Mesothelial cell of epicardium (in vitro differentiated cells): ENCODE data around the gene GGA1. TPM values are rescaled to one million over a fixed set of nuclear protein-coding genes. Genes with fewer than 3 reads are reported as not detected.

Source experiments
- DNase-seq, 2 experiments: peaks; one replicate each; pipeline ENCODE4 v3.0.0; 2021; ENCODE audit warnings: low spot score in 2 of 2; ENCODE audit not compliant: unreplicated experiment in 2 of 2
- H3K27ac Mint-ChIP-seq: 2 replicates; pipeline ENCODE4 v1.8.0; 2021; ENCODE audit warnings: mixed read lengths
- H3K27me3 Mint-ChIP-seq: 2 replicates; pipeline ENCODE4 v1.8.0; 2021; ENCODE audit warnings: low read depth, mixed read lengths
- H3K36me3 Mint-ChIP-seq: 2 replicates; pipeline ENCODE4 v1.8.0; 2021; ENCODE audit warnings: mixed read lengths
- H3K4me1 Mint-ChIP-seq: 2 replicates; pipeline ENCODE4 v1.8.0; 2021; ENCODE audit warnings: mixed read lengths
- H3K4me3 Mint-ChIP-seq: 2 replicates; pipeline ENCODE4 v1.8.0; 2021; ENCODE audit warnings: mild to moderate bottlenecking, moderate library complexity, mixed read lengths
- H3K9me3 Mint-ChIP-seq: 2 replicates; pipeline ENCODE4 v1.8.0; 2021; ENCODE audit warnings: mixed read lengths
- CTCF ChIP-seq: fragments of 200-600 bp; sonication (generic); IDR thresholded peaks from one replicate; pipeline ENCODE4 v1.5.0; 2021; ENCODE audit warnings: antibody characterized with exemption; ENCODE audit not compliant: unreplicated experiment
- total RNA-seq: library from RNA; stranded (reverse); gene quantifications from 3 replicates; pipeline ENCODE4 v1.2.1, GENCODE V29; 2021

The GGA1 gene
- total RNA-seq, 1 donor from 2014 or later = 107 TPM

GRCh38 chr22:37566903-37567798, 41.5 kb upstream of the GGA1 start:
- no peaks in the 10 kb centered on the region for H3K27me3 Mint-ChIP-seq
- H3K36me3 Mint-ChIP-seq = peaks cover 7% of the 10 kb centered on the region
- peak overlapping the region; percentile 66 for H3K27ac Mint-ChIP-seq

GRCh38 chr22:37568012-37568411, 40.6 kb upstream of the GGA1 start:
- no peak overlapping the region for H3K27ac Mint-ChIP-seq
- DNase-seq = no peak
- TF ChIP-seq CTCF = no peak
- H3K4me3 Mint-ChIP-seq = no peak overlapping the region
- no peaks in the 10 kb centered on the region for H3K27me3 Mint-ChIP-seq
- H3K9me3 Mint-ChIP-seq = no peaks in the 10 kb centered on the region
- H3K4me1 Mint-ChIP-seq = peaks cover 34% of the 10 kb centered on the region
- H3K36me3 Mint-ChIP-seq = peaks cover 7% of the 10 kb centered on the region

More at GRCh38 chr22:37566903-37567798, 41.5 kb upstream of the GGA1 start:
- H3K9me3 Mint-ChIP-seq = no peaks in the 10 kb centered on the region
- H3K4me3 Mint-ChIP-seq = no peak overlapping the region
- peaks cover 42% of the 10 kb centered on the region for H3K4me1 Mint-ChIP-seq
- peak; percentile 71 to 89 for DNase-seq
- TF ChIP-seq CTCF = peak; percentile 94

- no peak for TF ChIP-seq CTCF
- H3K27ac Mint-ChIP-seq = no peak overlapping the region
- peaks cover 7% of the 10 kb centered on the region for H3K36me3 Mint-ChIP-seq
- no peak overlapping the region for H3K4me3 Mint-ChIP-seq
- peaks cover 29% of the 10 kb centered on the region for H3K4me1 Mint-ChIP-seq
- no peaks in the 10 kb centered on the region for H3K9me3 Mint-ChIP-seq
- no peaks in the 10 kb centered on the region for H3K27me3 Mint-ChIP-seq
- DNase-seq = no peak
Measured at GRCh38 chr22:37568448-37569008, 40.1 kb upstream of the GGA1 start.

- Mint-ChIP-seq H3K4me1 (peaks cover 22% of the 10 kb centered on the region), H3K27ac (peak overlapping the region; percentile 71), H3K9me3 (no peaks in the 10 kb centered on the region), H3K4me3 (no peak overlapping the region), H3K36me3 (peaks cover 7% of the 10 kb centered on the region), H3K27me3 (no peaks in the 10 kb centered on the region)
- no peak for TF ChIP-seq CTCF
- DNase-seq = no peak
Measured at GRCh38 chr22:37569009-37569920, 39.4 kb upstream of the GGA1 start.

GRCh38 chr22:37569921-37570660, 38.5 kb upstream of the GGA1 start:
- no peak for TF ChIP-seq CTCF
- DNase-seq = no peak
- Mint-ChIP-seq H3K9me3 (no peaks in the 10 kb centered on the region), H3K36me3 (peaks cover 7% of the 10 kb centered on the region), H3K27me3 (no peaks in the 10 kb centered on the region), H3K4me3 (no peak overlapping the region), H3K27ac (peak overlapping the region; percentile 71), H3K4me1 (peaks cover 20% of the 10 kb centered on the region)
